Measurements from ENCODE around the gene DPH1. TPM values are rescaled to one million over a fixed set of nuclear protein-coding genes. Genes with fewer than 3 reads are reported as not detected.
A peak's percentile ranks its signal among the peaks of the same experiment; 100 is the strongest.

The DPH1 gene
- total and polyA plus RNA-seq, 2 donors (not counting 1 experiment from before 2014, with no cell fraction given): 23.1 to 28.5 TPM

DNA sequence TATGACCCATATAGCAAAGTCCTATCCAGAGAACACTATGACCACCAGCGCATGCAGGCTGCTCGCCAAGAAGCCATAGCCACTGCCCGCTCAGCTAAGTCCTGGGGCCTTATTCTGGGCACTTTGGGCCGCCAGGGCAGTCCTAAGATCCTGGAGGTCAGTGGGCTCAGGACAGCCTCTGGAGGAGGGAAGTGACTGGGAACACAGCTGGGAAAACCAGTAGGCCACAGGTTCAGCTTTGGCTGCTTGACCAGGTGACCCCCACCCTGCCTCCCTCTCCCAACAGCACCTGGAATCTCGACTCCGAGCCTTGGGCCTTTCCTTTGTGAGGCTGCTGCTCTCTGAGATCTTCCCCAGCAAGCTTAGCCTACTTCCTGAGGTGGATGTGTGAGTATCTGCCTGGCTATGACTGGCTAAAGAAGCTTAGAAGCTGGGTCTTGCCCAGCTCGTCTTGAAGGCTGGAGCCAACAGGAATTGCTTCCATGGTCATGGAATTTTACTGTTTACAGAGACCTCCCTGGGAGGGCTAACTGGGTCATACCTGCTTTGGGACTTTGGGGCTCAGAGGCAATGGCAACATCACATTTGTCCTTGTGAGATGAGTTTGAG, 10.4 kb downstream of the DPH1 start:
- H3K36me3 ChIP-seq (ENCODE audit: control insufficient read depth, insufficient read depth, low read length): peaks cover 20% of the 10 kb centered on the region
- H3K9me3 ChIP-seq (ENCODE audit: control insufficient read depth, insufficient read depth, low read depth, low read length): no peaks in the 10 kb centered on the region
- no peak for TF ChIP-seq EZH2 (IDR thresholded peaks at IDR 0.05; ENCODE audit: low read length, missing control alignments)
- TF ChIP-seq, protein P1, sequence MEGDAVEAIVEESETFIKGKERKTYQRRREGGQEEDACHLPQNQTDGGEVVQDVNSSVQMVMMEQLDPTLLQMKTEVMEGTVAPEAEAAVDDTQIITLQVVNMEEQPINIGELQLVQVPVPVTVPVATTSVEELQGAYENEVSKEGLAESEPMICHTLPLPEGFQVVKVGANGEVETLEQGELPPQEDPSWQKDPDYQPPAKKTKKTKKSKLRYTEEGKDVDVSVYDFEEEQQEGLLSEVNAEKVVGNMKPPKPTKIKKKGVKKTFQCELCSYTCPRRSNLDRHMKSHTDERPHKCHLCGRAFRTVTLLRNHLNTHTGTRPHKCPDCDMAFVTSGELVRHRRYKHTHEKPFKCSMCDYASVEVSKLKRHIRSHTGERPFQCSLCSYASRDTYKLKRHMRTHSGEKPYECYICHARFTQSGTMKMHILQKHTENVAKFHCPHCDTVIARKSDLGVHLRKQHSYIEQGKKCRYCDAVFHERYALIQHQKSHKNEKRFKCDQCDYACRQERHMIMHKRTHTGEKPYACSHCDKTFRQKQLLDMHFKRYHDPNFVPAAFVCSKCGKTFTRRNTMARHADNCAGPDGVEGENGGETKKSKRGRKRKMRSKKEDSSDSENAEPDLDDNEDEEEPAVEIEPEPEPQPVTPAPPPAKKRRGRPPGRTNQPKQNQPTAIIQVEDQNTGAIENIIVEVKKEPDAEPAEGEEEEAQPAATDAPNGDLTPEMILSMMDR (conservative IDR thresholded peaks at IDR 0.05 in 1 of 2, IDR thresholded peaks at IDR 0.05 in 1 of 2; ENCODE audit: low read depth in 1 of 2, low read length in 2 of 2): no peak
- no peak for DNase-seq (ENCODE audit: low read depth in 2 of 2)
- no peak overlapping the region for H3K4me2 ChIP-seq (ENCODE audit: extremely low read depth, insufficient read depth, low read length)
- H2AFZ ChIP-seq (ENCODE audit: low read length): no peak overlapping the region
- H3K27me3 ChIP-seq (ENCODE audit: control insufficient read depth, insufficient read depth, low read length): no peaks in the 10 kb centered on the region
- no peak overlapping the region for H3K9ac ChIP-seq (ENCODE audit: insufficient read depth, low read length)
- H4K20me1 ChIP-seq (ENCODE audit: control insufficient read depth, extremely low read depth, insufficient read depth, low read length): no peaks in the 10 kb centered on the region
- peaks cover 16% of the 10 kb centered on the region for H3K4me1 ChIP-seq (ENCODE audit: control insufficient read depth, extremely low read depth, insufficient read depth, low read length)
- no peak overlapping the region for H3K4me3 ChIP-seq (replicated peaks in 1 of 4; ENCODE audit: control extremely low read depth in 1 of 4, insufficient read depth in 1 of 4, low read depth in 3 of 4, low read length in 4 of 4)
- H3K79me2 ChIP-seq (ENCODE audit: control insufficient read depth, insufficient read depth, low read length): peaks cover 15% of the 10 kb centered on the region
- no peak overlapping the region for H3K27ac ChIP-seq (ENCODE audit: insufficient read depth, low read length)

DNA sequence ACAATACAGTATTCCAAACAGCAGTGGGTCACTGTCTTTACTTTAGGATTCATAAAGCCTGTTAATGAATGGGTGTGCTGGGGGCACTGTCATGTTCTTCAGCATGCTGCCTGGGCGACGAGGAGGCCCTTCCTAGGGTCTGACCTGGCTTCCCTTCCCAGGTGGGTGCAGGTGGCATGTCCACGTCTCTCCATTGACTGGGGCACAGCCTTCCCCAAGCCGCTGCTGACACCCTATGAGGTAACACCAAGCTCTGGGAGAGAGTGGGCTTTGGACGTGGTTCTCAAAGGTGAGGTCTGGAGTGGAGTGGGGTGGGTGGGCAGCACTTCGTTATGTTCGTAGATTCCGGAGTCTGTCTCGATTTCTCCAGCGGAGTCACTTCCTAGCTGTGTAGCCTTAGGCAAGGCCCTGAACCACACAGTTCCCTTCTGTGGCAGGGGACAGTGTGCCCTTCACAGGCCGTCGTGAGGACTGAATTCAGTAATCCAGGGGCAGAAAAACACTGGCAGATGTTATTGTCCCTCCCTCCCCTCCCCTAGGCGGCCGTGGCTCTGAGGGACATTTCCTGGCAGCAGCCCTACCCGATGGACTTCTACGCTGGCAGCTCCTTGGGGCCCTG, 11.1 kb downstream of the DPH1 start:
- TF ChIP-seq EZH2 (IDR thresholded peaks at IDR 0.05; ENCODE audit: low read length, missing control alignments): no peak
- TF ChIP-seq, protein P1 (conservative IDR thresholded peaks at IDR 0.05 in 1 of 2, IDR thresholded peaks at IDR 0.05 in 1 of 2; ENCODE audit: low read depth in 1 of 2, low read length in 2 of 2): no peak
- no peak overlapping the region for H3K9ac ChIP-seq (ENCODE audit: insufficient read depth, low read length)
- H3K36me3 ChIP-seq (ENCODE audit: control insufficient read depth, insufficient read depth, low read length): peaks cover 15% of the 10 kb centered on the region
- DNase-seq (ENCODE audit: low read depth in 2 of 2): no peak
- H4K20me1 ChIP-seq (ENCODE audit: control insufficient read depth, extremely low read depth, insufficient read depth, low read length): no peaks in the 10 kb centered on the region
- H3K4me1 ChIP-seq (ENCODE audit: control insufficient read depth, extremely low read depth, insufficient read depth, low read length): peaks cover 16% of the 10 kb centered on the region
- H3K79me2 ChIP-seq (ENCODE audit: control insufficient read depth, insufficient read depth, low read length): peaks cover 15% of the 10 kb centered on the region
- H3K4me3 ChIP-seq (replicated peaks in 1 of 4; ENCODE audit: control extremely low read depth in 1 of 4, insufficient read depth in 1 of 4, low read depth in 3 of 4, low read length in 4 of 4): peak overlapping the region in 3 of 4 experiments; percentile 23 to 83 (median 77)
- no peaks in the 10 kb centered on the region for H3K27me3 ChIP-seq (ENCODE audit: control insufficient read depth, insufficient read depth, low read length)
- H3K27ac ChIP-seq (ENCODE audit: insufficient read depth, low read length): peak overlapping the region; percentile 92
- H3K4me2 ChIP-seq (ENCODE audit: extremely low read depth, insufficient read depth, low read length): peak overlapping the region; percentile 97
- H2AFZ ChIP-seq (ENCODE audit: low read length): no peak overlapping the region
- no peaks in the 10 kb centered on the region for H3K9me3 ChIP-seq (ENCODE audit: control insufficient read depth, insufficient read depth, low read depth, low read length)

DNA sequence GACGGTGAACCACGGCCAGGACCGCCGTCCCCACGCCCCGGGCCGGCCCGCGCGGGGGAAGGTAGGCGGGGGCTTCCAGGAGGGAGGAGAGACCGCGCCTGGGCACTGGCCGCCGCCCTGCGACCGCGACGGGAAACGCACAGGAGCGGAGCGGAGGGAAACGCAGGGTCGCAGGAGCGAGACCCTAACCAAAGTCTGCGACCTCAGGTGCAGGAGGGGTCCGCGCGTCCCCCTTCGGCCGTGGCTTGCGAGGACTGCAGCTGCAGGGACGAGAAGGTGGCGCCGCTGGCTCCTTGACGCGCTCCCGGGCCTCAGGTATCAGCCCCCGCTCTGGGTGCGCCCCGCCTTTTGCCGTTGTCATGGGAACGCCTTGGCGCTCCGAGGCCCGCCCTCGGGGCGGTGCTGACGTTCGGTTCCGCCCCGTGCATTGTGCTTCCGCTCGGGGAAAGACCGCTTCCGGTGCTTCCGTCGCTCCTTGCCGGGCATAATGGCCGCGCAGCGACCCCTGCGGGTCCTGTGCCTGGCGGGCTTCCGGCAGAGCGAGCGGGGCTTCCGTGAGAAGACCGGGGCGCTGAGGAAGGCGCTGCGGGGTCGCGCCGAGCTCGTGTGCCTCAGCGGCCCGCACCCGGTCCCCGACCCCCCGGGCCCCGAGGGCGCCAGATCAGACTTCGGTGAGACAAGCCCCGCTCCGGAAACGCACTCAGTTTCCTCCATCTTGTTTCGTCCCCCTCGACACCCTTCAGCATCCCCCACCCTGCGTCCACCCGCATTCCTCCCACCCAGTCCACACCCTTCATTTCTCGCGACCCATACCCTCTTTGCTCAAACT, 11.8 kb downstream of the DPH1 start, which contains the start of gene OVCA2:
TSS of gene OVCA2 (plus strand) at position 462 of the 829 bp plus-strand sequence. CDS start at position 488, 26 bp downstream.
- peaks cover 10% of the 10 kb centered on the region for H3K36me3 ChIP-seq (ENCODE audit: control insufficient read depth, insufficient read depth, low read length)
- peak within 1 kb of the TSS; percentile 92 for H3K27ac ChIP-seq (ENCODE audit: insufficient read depth, low read length)
- no peak for TF ChIP-seq EZH2 (IDR thresholded peaks at IDR 0.05; ENCODE audit: low read length, missing control alignments)
- TF ChIP-seq, protein P1 (conservative IDR thresholded peaks at IDR 0.05 in 1 of 2, IDR thresholded peaks at IDR 0.05 in 1 of 2; ENCODE audit: low read depth in 1 of 2, low read length in 2 of 2): peak; percentile 44 to 45
- peaks cover 16% of the 10 kb centered on the region for H3K4me1 ChIP-seq (ENCODE audit: control insufficient read depth, extremely low read depth, insufficient read depth, low read length)
- peak within 1 kb of the TSS; percentile 76 for H2AFZ ChIP-seq (ENCODE audit: low read length)
- H3K4me3 ChIP-seq (replicated peaks in 1 of 4; ENCODE audit: control extremely low read depth in 1 of 4, insufficient read depth in 1 of 4, low read depth in 3 of 4, low read length in 4 of 4): peak within 1 kb of the TSS; percentile 77 to 89 (median 80)
- no peaks in the 10 kb centered on the region for H3K9me3 ChIP-seq (ENCODE audit: control insufficient read depth, insufficient read depth, low read depth, low read length)
- peak within 1 kb of the TSS; percentile 88 for H3K9ac ChIP-seq (ENCODE audit: insufficient read depth, low read length)
- DNase-seq (ENCODE audit: low read depth in 2 of 2): peak; percentile 91 to 93
- H3K27me3 ChIP-seq (ENCODE audit: control insufficient read depth, insufficient read depth, low read length): no peaks in the 10 kb centered on the region
- peak within 1 kb of the TSS; percentile 97 for H3K4me2 ChIP-seq (ENCODE audit: extremely low read depth, insufficient read depth, low read length)
- no peaks in the 10 kb centered on the region for H4K20me1 ChIP-seq (ENCODE audit: control insufficient read depth, extremely low read depth, insufficient read depth, low read length)
- peaks cover 15% of the 10 kb centered on the region for H3K79me2 ChIP-seq (ENCODE audit: control insufficient read depth, insufficient read depth, low read length)

Measured in fibroblast of lung (primary cell).